HL-60 (cell line): ENCODE measurements around the gene CTSH.
A peak's percentile ranks its signal among the peaks of the same experiment; 100 is the strongest.

Experiments used
- DNase-seq, 2 experiments: peaks; one replicate each; pipeline ENCODE4 v3.0.0-alpha.2; 2010 to 2020; ENCODE audit warnings: low read depth in 1 of 2, low spot score in 1 of 2
- H3K27ac ChIP-seq: fragments of 250-450 bp; sonication (Bioruptor Pico); replicated peaks from 2 replicates; pipeline ENCODE4 v1.5.1; 2020; ENCODE audit warnings: mild to moderate bottlenecking, moderate library complexity
- H3K27me3 ChIP-seq: fragments of 250-450 bp; sonication (Bioruptor Pico); 2 replicates; pipeline ENCODE4 v1.5.1; 2021; ENCODE audit warnings: mild to moderate bottlenecking, moderate library complexity; ENCODE audit not compliant: insufficient read depth, poor library complexity, severe bottlenecking
- H3K4me3 ChIP-seq: replicated peaks from 2 replicates; pipeline ENCODE4 v1.5.1; 2011; ENCODE audit warnings: mild to moderate bottlenecking, control low read depth, low read length; ENCODE audit not compliant: insufficient read depth
- CTCF ChIP-seq: IDR thresholded peaks from one replicate; pipeline ENCODE4 v1.5.1; 2011; ENCODE audit warnings: low read length, control low read depth, inconsistent platforms; ENCODE audit not compliant: insufficient read depth
- GABPA ChIP-seq: IDR thresholded peaks from 2 replicates; pipeline ENCODE4 v1.6.1; 2012; ENCODE audit warnings: low read depth
- POLR2AphosphoS5 ChIP-seq: IDR thresholded peaks from 2 replicates; pipeline ENCODE4 v1.6.1; 2012; ENCODE audit warnings: low read depth
- REST ChIP-seq: IDR thresholded peaks from 2 replicates; pipeline ENCODE4 v1.6.1; 2012; ENCODE audit warnings: low read depth; ENCODE audit not compliant: insufficient replicate concordance
- SPI1 ChIP-seq: IDR thresholded peaks from 2 replicates; pipeline ENCODE4 v1.6.1; 2012; ENCODE audit warnings: low read depth, mild to moderate bottlenecking, borderline replicate concordance

CTSH gene

GRCh38 chr15:78947506-78947905 is 2.7 kb upstream of the CTSH start:
- no peak for DNase-seq
- Histone ChIP-seq H3K27ac (no peak overlapping the region), H3K27me3 (peaks cover 16% of the 10 kb centered on the region), H3K4me3 (no peak overlapping the region)
- TF ChIP-seq REST = no peak
- no peak for TF ChIP-seq SPI1
- no peak for TF ChIP-seq POLR2AphosphoS5
- no peak for TF ChIP-seq GABPA
- TF ChIP-seq CTCF = no peak

DNA sequence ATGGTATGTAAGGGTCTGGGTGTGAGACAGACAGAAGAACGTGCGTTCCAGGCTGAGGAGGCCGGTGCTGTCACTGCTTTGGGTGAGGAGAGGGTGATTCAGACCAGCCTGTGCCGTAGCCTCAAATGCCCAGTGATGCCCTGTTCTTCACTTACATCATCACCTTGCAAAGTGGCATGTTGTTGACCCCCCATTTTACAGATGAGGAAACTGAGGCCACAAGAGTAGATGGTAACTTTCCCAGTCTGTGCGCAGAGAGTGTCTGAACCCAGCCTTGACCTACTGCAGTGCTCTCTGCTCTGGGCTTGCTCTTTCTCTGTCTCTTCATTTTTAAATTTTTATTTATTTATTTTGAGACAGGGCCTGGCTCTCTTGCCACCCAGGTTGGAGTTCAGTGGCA is 1.6 kb upstream of the CTSH start:
- TF ChIP-seq GABPA (no peak), REST (no peak), SPI1 (no peak), POLR2AphosphoS5 (no peak), CTCF (no peak)

DNA sequence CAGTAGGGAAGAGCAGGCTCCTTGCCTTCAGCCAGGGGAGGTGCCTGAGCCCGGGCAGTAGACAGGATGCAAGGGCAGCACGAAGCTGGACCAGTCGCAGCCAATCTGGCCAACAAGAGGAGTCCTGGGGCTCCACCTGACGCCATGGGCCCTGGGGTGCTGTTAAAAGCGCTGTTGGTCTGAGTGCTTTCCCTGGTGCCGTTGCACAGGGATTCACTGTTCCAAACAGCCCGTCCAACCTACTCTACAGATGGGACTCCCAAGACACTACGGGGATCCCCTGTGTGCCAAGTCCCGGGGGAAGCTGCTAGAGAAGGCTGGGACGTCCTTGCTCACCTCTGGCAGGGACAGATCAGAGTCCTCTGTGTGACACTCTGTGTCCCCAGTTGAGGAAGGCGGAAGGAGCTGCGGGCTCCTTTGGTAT is 632 bp downstream of the CTSH start:
- DNase-seq = no peak
- Histone ChIP-seq H3K27me3 (peaks cover 16% of the 10 kb centered on the region), H3K27ac (no peak overlapping the region), H3K4me3 (peak overlapping the region; percentile 38)
- TF ChIP-seq POLR2AphosphoS5 (no peak), REST (no peak), SPI1 (no peak), CTCF (no peak), GABPA (no peak)

More for the DNA sequence above, 1.6 kb upstream of the CTSH start:
- Histone ChIP-seq H3K4me3 (no peak overlapping the region), H3K27ac (no peak overlapping the region), H3K27me3 (peaks cover 16% of the 10 kb centered on the region)
- no peak for DNase-seq
